GM21717 (cell line): Measurements from ENCODE around the gene CIB4.

Experiments
- ATAC-seq: cut with Tn5 transposase; IDR thresholded peaks from one replicate; pipeline ENCODE4 v1.9.1; 2021; ENCODE audit warnings: mild to moderate bottlenecking, moderate library complexity; ENCODE audit not compliant: unreplicated experiment

CIB4 gene

DNA sequence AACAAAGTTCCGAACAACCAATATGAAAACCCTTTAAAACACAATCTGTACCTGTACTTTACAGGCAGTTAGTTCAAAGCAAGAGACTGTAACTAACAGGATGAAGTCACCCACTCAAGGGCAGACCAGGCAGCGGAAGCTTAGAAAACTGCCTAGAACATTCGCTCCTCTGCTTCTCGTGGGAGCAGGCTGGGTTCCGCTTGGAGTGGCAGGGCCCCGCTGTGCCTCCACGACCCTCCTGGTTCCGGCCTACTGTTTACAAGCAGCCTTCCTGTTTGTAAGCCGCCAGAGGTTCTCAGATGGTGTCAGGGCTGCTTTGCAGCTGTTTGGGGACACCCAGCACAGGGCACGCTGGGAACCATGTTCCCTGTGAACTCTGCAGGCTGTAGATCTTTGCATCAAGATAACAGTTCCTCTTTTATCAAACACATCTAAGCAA lies 31.3 kb downstream of the CIB4 start:
- no peak for ATAC-seq

DNA sequence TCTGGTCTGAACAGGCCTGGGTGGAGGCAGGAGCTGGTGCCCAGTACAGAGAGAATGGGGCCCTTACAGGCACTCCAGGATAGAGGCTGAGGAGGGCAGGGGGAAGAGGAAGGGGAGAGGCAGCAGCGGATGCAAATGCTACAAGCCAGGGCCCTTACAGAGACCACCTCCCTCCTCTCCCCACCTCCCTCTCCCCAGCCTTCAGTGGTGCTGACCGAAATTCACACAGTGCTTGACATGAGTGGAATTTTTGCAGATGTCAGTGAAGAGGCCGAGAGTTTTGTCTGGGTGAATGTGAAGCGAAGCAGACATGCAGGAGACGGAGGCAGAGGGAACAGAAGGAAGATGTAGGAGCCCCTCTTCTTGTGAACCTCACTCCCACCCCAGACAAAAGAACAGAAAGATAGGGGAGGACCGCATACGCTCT lies 31.9 kb downstream of the CIB4 start:
- ATAC-seq = no peak

DNA sequence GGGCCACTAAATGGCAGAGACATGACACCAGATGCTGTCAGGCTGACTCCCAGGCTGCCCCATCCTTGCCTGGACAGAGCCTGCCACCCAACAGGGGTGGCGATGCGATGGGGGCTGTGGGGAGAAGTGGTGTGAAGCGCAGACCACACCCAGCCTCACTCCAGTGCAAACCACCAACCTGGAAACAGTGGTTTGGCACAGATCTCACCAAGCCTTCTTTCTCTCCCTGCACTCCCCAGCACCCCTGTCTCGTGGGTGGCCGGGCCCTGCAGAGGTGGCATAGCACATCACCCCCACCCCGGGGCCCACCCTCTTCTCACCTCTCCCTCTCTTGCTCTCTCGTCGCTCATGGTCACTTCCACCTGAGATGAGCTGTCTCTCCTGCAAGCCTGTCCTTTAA lies 32.6 kb downstream of the CIB4 start:
- ATAC-seq = no peak

DNA sequence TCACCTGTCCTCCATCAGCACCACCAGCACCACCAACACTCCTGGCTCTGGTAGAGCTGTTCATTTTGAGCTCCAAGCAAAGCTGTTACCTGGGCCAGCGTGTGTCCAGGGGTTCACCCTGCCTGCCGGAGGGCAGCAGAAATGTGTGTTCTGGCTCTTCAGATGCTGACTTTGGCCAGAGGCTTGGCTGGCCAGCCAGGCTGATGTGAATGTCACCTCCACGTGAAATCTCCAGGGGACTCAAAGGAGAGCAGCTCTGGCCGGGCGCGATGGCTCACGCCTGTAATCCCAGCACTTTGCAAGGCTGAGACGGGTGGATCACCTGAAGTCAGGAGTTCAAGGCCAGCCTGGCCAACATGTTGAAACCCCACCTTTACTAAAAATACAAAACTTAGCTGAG lies 33.5 kb downstream of the CIB4 start:
- ATAC-seq = no peak

DNA sequence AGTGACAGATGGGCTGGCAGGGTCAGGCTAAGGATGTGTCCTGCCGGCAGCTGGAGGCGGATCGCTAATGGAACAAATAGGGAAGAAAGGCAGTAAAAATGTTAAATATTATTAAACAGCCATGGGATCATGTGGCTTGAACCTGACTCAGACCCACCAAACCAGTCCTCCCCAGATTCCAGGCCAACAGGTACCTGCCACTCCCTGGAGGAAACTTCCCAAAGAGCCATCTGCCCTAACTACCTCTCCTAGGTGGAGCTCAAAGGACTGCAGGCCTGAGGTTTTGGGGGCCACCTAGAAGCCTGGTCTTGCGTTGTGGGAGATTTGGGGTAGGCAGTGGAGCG lies 34.3 kb downstream of the CIB4 start:
- ATAC-seq = no peak

DNA sequence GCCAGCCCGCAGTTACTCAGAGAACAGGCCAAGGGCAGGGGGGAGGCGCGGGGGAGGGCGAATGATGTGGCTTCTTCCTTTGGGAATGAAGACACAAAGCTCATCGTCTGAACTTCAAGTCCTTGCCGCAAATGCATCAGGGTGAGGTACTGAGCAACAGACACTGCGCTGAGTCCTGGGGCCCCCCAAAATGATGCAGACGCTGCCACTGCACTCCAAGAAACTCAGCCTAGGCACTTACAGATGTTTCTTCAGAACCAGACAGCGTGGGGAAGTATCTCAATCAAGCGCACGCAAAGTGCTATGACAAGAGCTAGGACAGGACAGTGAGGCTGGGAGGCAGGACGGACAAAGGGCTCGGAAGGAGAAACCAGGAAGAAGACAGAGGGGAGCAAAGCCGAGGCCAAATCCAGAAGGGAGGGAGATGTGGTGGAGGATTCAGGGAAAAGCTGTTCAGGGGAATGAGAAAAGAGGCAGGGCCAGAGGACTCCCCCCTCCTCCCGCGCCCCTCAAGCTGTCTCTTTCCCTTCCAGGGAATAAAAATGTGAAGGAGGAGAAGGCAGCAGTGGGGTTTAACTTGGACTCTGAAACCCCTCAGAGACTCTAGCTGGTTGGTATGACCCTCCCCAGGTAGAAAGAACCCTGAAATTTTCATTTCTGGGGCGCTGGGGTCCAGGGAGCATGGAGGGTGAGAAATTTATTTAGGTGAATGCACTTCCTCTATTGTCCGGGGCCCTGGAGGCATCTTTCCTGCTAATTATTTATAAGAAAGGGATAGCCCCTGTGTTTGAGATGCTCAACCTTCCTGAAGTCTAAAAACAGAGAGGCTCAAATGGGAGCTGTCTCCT lies 34.9 kb downstream of the CIB4 start:
- no peak for ATAC-seq

DNA sequence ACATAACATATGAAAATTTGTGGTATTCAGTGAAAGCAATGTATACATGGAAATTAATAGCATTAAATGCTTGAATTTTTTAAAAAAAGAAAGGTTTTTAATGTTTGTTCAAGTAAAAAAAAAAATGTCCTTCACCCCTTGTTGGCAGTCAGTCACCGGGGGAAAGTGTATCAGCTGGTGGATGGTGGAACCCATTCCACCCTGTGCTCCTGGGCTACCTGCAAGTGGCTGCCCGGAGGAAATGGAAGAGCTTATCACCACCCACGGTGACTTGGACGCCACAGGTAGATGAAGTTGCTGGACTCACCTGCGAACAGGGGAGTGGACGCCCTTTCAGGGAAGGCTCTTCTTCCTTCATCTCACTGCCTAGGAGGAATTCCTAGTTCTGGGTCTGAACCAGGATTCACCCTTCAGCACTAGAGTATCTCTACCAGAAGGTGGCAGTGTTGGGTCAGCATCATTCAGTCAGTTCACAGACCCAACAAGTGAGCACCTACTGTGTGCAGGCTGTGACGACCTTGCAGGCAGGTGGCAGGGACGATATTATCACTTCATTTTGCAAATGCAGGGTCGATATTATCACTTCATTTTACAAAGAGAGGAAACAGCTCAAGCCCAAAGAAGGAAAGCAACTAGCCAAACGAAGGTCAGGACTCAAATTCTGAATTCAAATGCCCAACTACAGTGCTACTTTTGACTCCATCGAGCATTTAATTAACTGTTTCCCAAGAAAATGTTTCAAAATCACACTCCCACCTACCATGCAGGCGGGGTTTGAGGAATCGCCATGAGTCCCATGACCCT lies 35.8 kb downstream of the CIB4 start:
- ATAC-seq = no peak

DNA sequence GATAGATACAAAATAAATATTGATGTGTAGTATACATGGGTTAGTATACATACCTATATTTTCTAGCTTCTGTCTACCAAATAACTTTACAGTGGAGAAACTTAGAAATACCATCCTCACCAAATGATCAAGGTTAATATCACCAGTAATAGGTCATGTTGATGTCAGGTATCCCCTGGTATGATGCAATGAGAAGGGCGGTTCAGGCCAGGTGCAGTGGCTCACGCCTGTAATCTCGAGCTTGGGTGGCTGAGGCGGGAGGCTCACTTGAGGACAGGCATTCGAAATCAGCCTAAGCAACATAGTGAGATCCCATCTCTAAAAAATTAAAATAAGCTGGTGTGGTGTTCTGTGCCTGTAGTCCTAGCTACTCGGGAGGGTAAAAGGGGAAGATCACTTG lies 38.6 kb downstream of the CIB4 start:
- no peak for ATAC-seq

DNA sequence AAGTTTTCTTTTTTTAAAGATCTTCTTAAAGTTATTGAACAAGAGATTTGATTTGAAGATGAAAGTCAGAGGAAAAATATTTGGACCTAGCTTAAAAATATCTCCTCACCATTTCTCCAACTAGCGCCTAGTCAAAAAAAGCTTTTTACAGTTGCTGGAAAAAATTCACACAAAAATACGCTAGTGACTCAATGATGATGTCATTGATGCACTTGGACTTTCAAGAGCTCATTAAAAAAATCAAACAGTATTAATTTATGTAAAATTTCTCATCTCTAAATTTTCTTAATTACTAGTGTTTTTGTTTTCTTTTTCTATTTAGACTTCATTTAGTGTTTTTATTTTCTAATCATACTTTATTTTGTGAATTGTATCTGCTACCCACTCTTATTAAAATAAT lies 41.8 kb downstream of the CIB4 start:
- no peak for ATAC-seq

DNA sequence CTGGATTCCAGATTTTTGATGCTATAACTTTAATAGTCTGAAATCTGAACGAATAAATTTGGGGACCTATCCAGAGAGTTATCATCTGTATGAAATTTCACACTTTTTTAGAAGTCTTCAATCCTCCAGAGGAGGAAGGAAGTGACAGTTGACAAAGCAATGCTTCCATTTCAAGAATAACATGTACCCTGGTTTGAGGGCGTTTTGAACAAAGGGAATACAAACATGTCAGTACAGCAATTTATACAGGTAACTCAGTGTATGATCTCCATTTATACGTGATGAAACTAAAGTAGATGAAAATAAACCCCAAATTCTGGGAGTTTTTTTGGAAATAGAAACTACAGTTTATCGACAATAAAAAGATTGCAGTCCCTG lies 42.2 kb downstream of the CIB4 start:
- ATAC-seq = no peak

DNA sequence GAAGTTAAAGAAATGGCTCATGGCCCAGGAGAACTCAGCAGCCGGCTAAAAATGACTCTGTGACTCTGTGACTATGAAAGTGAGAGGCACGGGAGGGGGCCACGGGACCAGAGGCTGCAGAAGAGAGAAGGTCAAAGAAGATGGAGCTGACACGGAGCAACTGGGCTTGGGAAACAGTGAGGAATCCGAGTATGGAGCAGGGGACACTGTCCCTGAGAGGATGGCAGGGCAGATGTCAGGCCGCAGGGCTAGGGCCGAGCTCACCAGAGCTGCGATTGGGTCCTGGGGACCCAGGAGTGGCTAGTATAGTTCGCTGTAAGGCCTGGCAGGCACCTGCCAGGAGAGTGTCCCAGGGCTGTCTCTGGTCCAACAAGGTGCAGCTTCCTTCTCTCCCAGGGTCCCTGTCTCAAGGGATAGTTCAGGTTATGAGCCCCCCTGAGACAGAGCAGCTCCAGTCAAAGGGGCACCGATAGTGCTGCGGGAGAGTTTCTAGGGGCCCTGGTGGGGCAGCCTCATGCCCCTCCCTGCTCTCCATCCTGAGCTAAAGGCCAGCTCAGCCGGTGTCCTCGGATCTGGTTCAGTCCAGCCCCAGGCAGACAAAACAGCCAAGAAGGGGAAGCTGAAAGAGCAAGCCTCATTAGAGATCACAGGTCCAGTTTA lies 42.7 kb downstream of the CIB4 start:
- ATAC-seq = no peak

DNA sequence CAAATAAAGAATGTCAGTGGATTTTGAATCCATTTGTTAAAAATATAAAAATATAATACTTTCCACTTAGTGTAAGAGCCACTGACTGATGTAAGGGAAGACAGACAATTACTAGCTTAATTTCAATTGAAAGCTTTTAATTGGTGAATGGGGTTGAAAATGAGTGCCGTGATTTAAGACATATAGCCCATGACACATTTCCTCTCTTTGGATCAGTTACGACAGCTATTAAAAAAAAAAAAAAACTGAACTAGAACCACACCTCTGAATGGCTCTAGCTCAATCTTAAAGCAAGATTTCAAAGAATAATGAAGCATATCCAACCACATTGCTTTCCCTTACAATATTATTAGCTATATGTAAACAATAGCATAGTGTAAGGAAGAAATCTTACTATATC lies 44.0 kb downstream of the CIB4 start:
- ATAC-seq = no peak

DNA sequence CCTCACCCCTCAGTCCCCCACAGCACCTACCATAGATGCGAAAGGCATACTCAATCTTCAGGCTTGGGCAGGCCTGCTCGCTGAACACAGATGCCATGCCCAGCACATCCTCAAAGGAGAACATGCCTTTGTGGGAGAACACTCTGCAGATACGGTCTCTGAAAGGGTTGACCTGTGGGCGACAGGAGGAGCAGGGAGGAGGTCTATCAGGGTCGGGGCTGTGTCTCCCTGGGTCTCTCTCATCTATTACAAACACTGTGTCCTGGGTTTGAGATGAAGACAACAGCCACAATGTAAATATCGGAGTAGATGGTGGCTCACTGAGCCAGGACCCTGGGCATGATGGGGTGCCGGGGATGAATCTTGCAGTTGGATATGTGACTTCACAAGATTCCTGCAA lies 46.0 kb downstream of the CIB4 start:
- no peak for ATAC-seq

DNA sequence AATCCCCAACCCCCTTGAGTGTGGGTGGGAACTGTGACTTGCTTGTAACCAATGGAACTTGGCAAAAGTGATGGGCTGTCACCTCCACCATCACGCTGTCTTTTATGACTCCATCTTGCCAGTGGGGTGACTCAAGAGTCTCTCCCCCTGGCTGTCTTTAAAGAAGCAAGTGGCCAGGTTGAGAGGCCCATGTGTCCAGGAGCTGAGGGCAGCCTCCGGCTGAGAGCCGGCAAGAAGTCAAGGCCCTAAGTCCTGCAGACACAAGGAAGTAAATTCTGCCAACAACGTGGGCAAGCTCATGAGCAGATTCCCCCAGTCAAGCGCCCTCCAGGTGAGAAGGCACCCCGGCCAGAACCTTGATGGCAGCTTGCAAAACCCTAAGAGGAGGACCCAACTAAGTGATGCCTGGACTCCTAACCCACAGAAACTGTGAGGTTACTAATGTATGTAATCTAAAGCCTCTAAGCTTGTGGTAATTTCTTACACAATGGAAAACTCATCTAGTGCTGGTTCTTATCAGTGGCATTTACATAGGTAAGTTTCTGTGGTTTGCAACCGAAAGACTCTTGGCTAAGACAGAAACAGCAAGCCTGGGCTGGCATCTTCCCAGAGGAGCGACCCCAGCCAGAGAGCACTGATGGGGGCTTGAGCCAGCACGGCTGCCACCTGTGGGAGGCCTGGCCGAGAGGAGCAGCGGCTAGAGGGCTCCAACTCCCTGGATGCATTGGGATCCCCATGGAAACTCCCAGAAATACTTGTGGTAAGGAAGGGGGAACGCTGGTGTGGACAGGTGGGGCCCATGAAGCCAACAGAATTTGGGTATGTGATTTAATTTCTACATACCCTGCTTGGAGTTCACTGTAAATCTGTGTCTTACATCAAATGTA lies 49.3 kb downstream of the CIB4 start:
- ATAC-seq = no peak

DNA sequence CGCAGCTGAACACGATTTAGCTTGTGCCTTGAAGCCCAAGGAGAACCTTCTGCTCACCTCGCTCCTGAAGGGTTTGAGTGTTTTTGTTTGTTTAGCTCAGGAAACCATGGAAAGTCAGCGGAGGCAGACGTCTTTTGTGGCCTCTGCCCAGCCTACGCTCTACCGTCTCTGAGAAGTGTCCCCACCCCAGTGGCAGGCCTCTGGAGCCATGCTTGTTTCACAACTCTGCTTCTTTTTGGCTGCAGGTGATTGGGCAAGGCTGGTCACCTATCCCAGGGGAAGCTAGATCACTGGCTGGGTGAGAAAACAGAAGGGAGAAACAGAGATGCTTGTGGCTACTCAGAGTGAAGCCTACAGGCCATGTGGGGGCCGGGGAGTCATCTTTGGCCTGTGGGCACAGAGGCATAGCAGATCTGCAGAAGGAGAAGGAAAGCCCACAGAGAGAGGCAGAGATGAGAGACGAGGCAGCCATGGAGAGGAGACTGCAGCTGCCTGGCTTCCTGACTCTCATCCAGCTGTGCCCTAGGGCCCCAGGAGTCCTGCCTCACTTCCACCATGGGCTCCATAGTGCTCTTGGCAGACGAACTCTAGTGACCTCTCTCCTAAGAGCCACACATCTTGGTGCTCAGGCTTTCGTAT lies 50.1 kb downstream of the CIB4 start:
- ATAC-seq = no peak

DNA sequence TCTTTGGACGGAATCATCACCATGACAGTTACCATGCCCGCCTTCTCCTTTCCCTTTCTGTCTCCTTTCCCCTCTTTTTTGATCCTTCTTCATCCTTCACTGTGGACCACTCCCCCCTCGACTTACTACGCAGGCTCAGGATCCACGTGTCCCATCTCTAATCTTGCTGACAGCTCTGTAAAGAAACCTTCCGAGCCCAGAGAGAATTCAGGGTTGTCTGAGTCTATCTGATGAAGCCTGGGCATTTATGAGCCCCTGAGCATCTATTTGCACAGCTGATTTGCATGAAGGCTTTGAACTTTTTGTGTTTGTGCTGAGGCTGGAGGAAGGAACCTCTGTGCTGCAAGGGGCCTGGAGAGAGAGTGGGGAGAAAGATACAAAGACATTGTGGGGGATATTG lies 50.7 kb downstream of the CIB4 start:
- ATAC-seq = no peak

DNA sequence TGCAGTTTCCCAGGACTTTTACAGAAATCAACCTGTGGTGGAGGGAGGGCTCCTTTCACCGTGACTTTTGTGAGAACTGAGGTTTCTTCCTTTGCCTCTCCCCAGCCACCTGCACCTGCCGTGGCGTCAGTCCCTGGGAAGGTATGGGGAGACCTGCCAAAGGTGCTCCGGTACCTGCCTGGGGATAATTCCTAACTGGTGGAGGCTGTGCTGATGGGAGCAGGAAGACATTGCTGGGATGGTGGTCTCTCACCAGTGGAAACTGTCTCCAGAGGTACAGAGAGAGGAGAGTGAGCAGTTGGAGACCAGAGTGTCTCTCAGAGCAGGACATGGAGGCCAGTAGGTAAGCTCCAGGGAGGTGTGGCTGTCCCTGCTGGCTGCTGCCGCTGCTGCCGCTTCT lies 52.6 kb downstream of the CIB4 start:
- ATAC-seq = no peak

DNA sequence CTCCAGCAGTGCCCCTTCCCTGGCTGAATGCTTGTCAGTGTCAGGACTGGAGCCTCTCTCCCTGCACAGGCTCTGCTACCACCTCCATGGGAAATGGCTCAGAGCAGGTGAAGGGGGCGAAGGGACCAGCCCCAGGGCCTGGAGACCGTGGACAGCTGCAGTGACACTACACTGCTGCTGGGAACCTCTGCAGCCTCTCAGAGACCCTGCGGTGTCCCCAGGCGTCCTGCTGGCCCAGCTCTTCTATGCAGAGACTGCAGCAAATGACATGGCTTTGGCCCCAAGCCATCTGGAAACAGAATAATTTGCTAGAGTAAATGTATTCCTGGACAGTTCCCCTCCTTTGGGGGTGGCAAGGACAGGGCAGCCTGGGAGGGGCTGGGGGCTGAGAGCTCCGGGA lies 53.2 kb downstream of the CIB4 start:
- no peak for ATAC-seq

DNA sequence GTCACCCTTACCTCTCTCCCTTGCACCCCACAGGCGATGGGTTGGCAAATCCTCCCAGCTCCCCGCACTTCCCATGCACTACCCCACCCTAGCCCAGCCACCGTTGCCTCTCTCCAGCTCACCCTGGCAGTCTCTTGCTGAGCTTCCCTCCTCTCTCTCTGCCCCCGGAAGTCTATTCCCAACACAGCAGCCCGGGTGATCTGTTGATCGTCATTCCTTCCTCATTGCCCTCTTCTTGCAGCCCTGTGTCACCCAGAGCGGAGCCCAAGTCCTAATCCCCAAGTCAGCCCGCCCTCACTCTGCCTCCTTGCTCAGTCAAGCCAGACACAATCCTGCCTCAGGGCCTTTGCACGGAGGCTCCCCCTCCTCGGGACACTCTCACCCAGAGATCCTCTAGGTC lies 55.2 kb downstream of the CIB4 start:
- ATAC-seq = no peak

DNA sequence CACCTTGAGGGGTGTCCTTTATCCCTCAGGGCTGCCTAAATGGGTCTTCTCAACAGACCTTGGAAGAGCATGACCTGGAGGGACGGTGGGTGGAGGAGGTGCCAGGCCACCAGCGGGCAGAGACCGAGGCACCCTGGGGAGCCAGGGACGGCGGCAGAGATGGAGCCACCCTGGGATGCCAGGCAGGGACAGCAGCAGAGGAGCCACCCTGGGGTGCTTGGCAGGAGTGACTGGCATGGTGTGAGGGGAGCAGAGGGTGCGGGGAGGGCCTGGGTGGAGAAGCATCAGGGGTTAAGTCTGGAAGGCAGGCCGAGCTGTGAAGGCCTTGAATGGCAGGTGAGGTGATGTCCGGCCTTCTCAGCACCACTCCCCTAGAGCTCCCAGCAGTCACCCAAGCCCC lies 56.1 kb downstream of the CIB4 start:
- no peak for ATAC-seq
